GM19463 (cell line): ENCODE data around the gene FOXK1.

Source experiments
- ATAC-seq: cut with Tn5 transposase; IDR thresholded peaks from one replicate; pipeline ENCODE4 v1.9.1; 2021; ENCODE audit warnings: mild to moderate bottlenecking, moderate library complexity; ENCODE audit not compliant: unreplicated experiment

The FOXK1 gene

GRCh38 chr7:4815609-4816418, 133.7 kb downstream of the FOXK1 start:
- no peak for ATAC-seq

- no peak for ATAC-seq
Observed at GRCh38 chr7:4816419-4817080, 134.5 kb downstream of the FOXK1 start.

GRCh38 chr7:4817178-4817901, 135.2 kb downstream of the FOXK1 start:
- no peak for ATAC-seq

GRCh38 chr7:4818000-4818794, 136.1 kb downstream of the FOXK1 start:
- no peak for ATAC-seq

GRCh38 chr7:4819560-4820404, 137.7 kb downstream of the FOXK1 start:
- no peak for ATAC-seq

- ATAC-seq = no peak
Observed at GRCh38 chr7:4820405-4820966, 138.4 kb downstream of the FOXK1 start.
